Measurements from ENCODE around the gene MIAT.
"Not testable (repeated sequence)": the region's sequence is repeated elsewhere in the genome, so short reads cannot be mapped to it uniquely, and the experiment has no call there.

The MIAT gene

DNA sequence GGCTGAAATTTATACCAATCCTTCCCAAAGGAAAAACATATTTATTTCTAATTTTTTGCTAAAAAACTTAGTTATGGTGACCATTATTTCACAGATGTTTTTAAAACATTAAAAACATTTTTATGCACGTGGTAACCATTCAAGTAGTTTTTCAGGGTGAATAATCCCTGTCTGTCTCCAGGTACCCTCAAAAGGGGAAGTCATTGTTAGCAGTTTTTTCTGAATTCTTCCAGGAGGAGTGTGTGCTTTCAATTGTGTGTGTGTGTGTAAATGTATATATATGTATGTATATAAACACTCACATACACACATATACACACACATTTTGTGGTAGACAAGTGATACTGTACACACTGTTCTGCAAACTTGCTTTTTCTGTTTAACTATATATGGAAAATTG is 43.9 kb downstream of the MIAT start:
- peak; percentile 2 to 6 for DNase-seq

DNA sequence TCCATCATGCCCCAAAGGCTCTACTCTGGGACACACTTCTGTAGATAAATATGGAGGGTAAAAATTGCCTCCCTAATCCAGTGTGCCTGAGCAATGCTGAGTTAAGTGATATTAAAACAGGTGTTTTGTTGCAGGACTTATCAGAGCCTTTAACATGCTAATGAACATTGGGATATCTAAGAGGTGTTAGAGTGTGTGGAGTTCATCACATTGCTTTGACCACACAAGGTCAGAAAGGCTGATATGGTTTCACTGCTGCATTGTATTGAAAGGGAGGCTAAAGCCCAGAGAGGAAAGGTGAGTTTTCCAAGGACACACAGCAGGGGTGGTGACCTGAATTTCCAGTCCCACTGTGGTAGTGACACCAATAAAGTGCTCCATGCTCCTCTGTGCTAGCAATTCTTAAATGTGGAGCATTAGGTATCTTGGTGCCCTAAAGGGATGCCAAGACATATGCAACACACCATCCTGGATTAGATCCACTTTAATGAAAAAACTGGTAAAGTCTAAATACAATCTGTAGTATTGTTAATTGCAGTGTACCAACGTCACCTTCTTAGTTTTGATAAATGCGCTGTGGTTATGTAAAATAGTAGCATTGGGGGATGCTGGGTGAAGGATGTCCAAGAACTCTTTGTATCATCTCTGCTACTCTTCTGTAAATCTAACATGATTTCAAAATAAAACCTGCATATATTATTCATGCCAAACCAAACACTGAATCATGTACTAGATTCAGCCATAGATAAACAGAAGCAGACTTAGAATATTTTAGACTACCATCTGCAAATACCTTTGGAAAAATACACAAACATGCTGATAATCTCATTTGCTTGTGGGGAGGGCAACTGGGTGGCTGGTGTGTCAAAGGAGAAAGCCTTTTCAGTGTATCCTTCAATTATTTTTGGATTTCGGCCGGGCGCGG is 45.8 kb downstream of the MIAT start:
- DNase-seq, result no peak

DNA sequence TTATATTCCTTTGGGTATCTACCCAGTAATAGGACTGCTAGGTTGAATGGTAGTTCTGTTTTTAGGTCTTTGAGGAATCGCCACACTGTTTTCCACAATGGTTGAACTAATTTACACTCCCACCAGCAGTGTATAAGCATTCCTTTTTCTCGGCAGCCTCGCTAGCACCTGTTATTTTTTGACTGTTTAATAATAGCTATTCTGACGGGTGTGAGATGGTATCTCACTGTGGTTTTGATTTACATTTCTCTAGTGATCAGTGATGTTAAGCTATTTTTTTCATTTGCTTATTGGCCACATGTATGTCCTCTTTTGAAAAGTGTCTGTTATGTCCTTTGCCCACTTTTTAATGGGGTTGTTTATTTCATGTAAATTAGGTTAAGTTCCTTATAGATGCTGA is 48.0 kb downstream of the MIAT start:
- DNase-seq, result not testable (repeated sequence)

DNA sequence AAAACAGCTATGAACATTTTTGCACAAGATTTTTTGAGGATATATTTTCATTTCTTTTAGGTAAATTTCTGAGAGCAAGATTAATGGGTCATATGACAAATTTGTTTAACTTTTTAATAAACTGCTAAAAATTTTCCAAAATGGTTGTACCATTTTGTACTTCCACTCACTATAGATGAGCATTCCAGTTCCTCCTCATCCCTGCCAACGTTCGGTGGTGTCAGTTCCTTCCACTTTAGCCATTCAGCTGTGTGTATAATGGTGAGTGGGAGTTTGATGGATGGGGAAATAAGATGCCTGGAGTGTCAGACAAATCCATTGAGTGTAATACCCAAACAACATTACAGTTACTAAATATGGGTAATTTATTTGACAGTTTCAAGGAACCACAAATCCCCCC is 49.7 kb downstream of the MIAT start:
- DNase-seq, result no peak

- DNase-seq, result no peak
Observed at GRCh38 chr22:26707581-26707980, 50.2 kb downstream of the MIAT start.

- no peak for DNase-seq
Observed at GRCh38 chr22:26708256-26709009, 51.0 kb downstream of the MIAT start.

- DNase-seq, result no peak
Observed at GRCh38 chr22:26709617-26710390, 52.4 kb downstream of the MIAT start.

GRCh38 chr22:26711205-26711963 is 54.0 kb downstream of the MIAT start:
- no peak for DNase-seq

DNA sequence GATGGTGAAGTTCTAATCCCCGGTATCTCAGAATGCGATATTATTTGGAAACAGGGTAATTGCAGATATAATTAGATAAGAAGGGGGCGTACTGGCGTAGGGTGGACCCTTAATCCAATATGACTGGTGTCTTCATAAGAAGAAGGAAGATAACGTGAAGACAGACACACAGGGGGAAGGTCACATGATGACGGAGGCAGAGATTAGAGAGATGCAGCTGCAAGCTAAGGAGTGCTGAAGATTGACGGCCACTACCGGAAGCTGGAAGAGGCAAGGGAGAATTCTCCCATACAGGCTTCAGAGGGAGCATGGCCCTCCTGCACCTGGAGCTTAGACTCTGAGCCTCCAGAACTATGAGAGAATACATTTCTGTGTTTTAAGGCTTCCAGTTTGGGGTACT is 54.8 kb downstream of the MIAT start:
- DNase-seq, result no peak

- DNase-seq, result no peak
Observed at GRCh38 chr22:26713823-26714449, 56.5 kb downstream of the MIAT start.

- no peak for DNase-seq
Observed at GRCh38 chr22:26714971-26715370, 57.6 kb downstream of the MIAT start.

- DNase-seq, result no peak
Observed at GRCh38 chr22:26715392-26715936, 58.1 kb downstream of the MIAT start.

GRCh38 chr22:26718488-26718887 is 61.1 kb downstream of the MIAT start:
- no peak for DNase-seq

GRCh38 chr22:26718905-26719304 is 61.5 kb downstream of the MIAT start:
- DNase-seq, result no peak

- DNase-seq, result no peak
Observed at GRCh38 chr22:26722159-26722558, 64.8 kb downstream of the MIAT start.

GRCh38 chr22:26724414-26724813 is 67.0 kb downstream of the MIAT start:
- DNase-seq, result no peak

- DNase-seq, result peak; percentile 3 to 11
Observed at GRCh38 chr22:26725012-26725676, 67.8 kb downstream of the MIAT start.

Measured in Kasumi-1 (cell line).